H4 (cell line): ENCODE results near the gene FOXRED1. TPM values are rescaled to one million over a fixed set of nuclear protein-coding genes. Genes with fewer than 3 reads are reported as not detected.
"Not testable (repeated sequence)": the region's sequence is repeated elsewhere in the genome, so short reads cannot be mapped to it uniquely, and the experiment has no call there.

Experiments used
- DNase-seq: peaks from one replicate; pipeline ENCODE4 v3.0.0-alpha.2; 2015; ENCODE audit warnings: low spot score
- total RNA-seq: library from RNA; depleted of rRNA; stranded (reverse); fragments of >200 nt; shearing (Covaris generic); gene quantifications from 2 replicates; pipeline ENCODE4 v1.2.3, GENCODE V29; 2014

FOXRED1 gene
- total RNA-seq, 1 experiment from 2014 or later, result 29.0 TPM

- no peak for DNase-seq
Measured at GRCh38 chr11:126277322-126277721, 8.4 kb downstream of the FOXRED1 start.

- no peak for DNase-seq
Measured at GRCh38 chr11:126277780-126278179, 8.8 kb downstream of the FOXRED1 start.

DNA sequence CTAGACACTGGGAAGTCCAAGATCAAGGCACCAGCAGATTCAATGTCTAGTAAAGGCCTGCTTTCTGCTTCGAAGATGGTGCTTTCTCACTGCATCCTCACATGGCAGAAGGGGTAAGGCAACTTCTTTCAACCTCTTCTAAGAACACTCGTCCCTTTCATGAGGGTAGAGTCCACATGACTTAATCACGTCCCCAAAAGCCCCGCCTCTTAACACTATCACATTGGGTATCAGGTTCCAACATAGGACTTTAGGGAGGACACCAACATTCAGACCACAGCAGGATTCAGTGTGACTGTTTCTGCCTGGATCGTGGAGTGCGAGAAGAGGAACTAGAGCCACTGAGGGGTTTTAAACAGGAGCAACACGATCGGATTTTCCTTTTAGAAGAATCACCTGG lies 10.2 kb downstream of the FOXRED1 start:
- DNase-seq, result no peak

DNA sequence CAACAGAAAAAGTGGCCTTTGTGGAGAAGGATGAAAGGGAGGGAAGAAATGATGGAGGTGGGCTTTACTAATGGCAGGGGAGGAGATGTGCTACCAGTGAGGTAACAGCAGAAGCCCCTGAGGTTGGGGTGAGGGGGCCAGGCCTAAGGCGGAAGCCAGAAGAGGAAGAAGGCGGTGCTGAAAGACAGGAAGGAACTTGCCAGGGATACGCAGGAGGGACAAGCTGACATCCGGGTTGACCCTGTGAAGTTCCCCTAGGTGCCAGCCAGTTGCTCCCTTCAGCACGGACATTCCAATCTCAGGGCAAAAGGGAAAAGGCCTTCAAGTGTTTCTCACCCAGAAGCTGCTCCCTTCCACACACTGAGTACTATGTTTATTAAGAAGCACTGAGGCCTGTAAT lies 11.6 kb downstream of the FOXRED1 start:
- DNase-seq, result no peak

- DNase-seq, result no peak
Measured at GRCh38 chr11:126281245-126281644, 12.3 kb downstream of the FOXRED1 start.

GRCh38 chr11:126281666-126282175 lies 12.8 kb downstream of the FOXRED1 start:
- DNase-seq, result no peak

GRCh38 chr11:126282361-126282735 lies 13.4 kb downstream of the FOXRED1 start:
- no peak for DNase-seq

GRCh38 chr11:126282736-126283591 lies 14.0 kb downstream of the FOXRED1 start, which contains the start of gene TIRAP:
TSS of gene TIRAP (plus strand) at chr11:126283093. CDS start at chr11:126290895, 7,802 bp downstream.
- no peak for DNase-seq

DNA sequence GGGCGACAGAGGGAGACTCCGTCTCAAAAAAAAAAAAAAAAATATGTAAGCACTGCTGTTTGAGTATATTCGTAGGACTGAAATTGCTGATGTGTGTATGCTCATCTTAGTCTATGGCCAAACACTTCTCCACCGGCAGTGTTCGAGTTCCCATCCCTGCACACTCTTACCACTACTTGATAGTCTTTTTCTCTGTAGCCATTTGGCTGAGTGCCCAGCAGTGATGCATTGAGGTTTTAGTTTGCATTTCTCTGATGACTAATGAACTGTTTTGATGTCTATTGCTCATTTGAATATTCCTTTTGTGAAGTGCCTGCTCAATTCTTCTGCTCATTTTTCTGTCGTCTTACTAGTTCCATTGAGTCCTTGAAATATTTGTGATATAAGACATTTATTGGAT lies 15.9 kb downstream of the FOXRED1 start:
- DNase-seq, result peak; percentile 90

GRCh38 chr11:126288237-126288636 lies 19.3 kb downstream of the FOXRED1 start:
- no peak for DNase-seq

GRCh38 chr11:126290887-126291286 lies 21.9 kb downstream of the FOXRED1 start:
- DNase-seq, result no peak

DNA sequence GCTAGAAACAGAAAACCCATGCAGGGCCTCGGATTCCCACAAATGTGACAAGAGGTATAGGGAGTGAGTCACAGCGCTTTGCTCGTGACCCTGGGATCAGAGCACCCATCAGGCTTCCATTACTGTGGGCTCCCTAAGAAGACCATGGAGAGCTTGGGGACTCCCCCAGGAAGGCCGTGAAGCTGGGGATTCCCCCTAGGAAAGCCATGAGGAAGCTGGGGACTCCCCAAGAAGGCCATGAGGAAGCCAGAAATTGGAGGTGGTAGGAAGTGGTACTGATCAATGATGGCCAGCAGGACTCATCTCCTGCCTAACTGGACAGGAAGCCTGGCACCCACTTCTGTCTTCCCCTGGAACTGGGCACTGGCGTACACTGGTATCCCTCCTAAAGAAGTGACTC lies 24.8 kb downstream of the FOXRED1 start:
- DNase-seq, result no peak

DNA sequence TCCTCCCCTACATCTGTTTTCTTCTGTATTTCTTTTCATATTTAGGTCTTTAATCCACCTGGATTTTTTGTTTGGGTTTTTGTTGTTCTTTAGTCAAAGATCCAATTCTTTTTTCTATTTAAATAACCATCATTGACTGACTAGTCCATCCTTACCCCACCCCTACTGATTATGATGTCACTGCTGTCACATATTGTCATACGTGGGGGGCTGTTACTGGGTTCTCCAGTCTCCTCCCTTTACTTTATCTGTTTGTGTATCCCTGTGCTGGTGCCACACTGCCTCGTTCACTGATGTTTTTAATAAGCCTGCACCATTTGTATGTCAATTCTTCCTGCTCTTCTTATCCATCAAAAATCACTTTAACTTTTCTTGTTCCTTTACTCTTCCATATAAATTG lies 28.1 kb downstream of the FOXRED1 start:
- no peak for DNase-seq

DNA sequence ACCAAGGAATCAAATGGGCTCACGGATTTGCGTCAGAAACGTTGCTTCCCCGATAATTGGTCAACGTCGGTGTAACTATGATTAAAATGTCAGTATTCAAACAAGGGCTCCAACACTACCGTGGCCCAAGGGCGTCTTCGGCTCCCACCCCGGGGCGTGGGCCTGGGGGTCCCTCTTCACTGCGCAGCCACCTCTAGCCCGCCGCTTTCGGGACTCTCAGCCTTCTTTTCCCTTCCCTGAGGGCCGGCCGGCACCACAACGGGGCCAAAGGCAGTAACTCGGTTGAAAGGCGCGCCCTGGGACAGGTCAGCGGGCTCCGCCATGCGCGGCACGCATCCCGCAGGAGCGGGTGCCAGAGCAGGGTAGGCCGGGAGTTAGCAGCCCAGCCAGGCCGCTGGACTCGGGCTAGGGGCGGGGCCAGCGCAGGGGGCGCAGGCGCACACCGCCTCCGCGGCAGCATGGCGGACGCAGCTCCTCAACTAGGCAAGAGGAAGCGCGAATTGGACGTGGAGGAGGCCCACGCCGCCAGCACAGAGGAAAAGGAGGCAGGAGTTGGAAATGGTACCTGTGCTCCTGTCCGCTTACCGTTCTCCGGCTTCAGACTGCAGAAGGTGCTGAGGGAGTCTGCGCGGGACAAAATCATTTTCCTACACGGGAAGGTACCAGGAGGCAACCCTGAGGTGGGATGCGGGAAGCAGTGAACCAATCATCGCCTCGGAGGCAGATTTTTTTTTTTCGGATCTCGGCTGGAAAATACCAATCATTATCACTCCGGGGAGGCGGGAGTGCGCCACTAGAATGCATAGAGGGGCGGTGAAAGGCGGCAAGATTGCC lies 34.9 kb downstream of the FOXRED1 start, which contains the start of gene DCPS:
Gene DCPS (plus strand): TSS at position 438 of the 834 bp plus-strand sequence. CDS start 21 bp downstream, at position 459.
- DNase-seq, result peak; percentile 83

DNA sequence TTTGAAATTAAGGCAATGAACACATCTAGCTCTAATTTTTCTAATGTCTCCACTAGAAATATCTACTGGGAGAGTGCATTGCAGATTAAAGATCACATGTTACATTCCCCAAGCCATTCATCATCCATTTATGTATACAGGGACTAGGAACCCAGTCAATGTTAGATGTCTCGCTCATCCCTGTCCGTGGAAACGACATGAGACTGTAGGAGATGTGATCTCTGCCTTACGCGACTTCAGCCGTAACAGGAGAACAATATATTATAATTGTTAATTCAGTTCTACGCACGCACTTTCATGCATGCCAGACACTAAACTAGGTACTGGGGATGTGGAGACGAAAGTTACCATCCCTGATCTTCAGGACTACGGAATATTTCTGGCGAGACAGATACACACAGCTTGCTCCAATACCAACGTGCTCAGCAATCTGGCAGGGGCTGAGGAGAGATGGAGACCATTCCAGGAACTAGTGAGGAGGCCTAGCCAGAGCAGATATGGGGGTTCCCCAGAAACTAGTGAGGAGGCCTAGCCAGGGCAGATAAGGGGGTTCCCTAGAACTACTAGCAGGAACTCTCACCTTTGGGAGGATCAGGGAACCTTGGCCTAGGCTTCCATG lies 35.6 kb downstream of the FOXRED1 start:
- DNase-seq, result no peak

DNA sequence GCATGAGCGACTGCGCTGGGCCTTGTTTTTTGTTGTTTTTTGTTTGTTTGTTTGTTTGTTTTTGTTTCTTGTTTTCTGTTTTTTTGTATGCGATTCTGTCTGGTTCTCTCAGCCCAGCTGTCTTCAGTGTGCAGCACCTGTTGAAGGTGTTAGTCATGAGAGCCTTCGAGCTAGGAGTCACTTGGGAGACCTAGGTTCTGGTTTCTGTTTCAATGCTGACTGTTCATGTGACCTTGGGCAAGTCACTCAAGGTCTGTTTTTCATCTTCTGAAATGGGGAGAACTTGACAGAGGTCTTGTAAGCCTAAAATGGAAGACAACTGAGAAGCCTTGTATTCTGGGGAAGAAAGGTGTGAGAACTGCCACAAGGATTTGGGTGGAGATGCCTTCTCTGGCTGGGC lies 36.7 kb downstream of the FOXRED1 start:
- DNase-seq, result no peak

- no peak for DNase-seq
Measured at GRCh38 chr11:126307706-126308105, 38.8 kb downstream of the FOXRED1 start.

DNA sequence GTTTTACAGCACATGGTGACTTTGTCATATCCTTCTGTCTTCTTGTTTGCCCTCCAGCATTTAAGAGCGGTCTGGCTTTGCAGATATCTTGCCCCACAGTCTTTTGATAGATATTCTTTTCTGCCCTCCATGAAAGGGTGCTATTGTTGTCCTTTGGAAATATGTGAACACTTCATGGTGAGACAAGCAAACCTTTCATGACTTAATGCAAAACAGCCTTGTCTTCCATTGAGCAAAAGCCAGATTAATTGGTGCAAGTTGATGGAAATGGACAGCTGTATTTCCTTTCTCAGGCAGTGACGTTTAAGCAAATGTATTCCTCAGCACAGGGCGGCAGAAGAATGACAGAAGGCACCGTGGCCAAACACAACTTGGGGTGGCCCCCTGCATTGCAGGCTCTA lies 39.3 kb downstream of the FOXRED1 start:
- DNase-seq, result no peak

GRCh38 chr11:126308771-126309170 lies 39.8 kb downstream of the FOXRED1 start:
- DNase-seq, result not testable (repeated sequence)

GRCh38 chr11:126310200-126310991 lies 41.4 kb downstream of the FOXRED1 start:
- peak; percentile 67 for DNase-seq

DNA sequence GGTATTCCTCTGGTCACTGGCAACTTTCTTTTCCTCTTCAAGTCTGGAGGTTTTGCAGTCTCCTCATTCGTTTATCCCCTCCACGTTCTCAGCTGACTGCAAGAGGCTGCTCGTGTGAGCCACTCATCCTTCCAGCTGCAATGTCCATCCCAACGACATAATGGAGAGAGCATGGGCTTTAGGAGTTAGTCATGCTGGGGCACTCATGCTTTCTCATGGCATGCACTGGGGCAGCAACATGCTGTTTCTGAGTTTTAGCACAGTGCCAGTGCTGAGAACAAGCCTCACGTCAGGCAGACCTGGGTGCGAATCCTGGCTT lies 42.0 kb downstream of the FOXRED1 start:
- no peak for DNase-seq
